GM12878 (cell line): ENCODE measurements around the gene SQOR. TPM values are rescaled to one million over a fixed set of nuclear protein-coding genes. Genes with fewer than 3 reads are reported as not detected.

Experiments used
- ATAC-seq: fragments of 200-7000 bp; cut with Tn5 transposase; 3 replicates; pipeline ENCODE4 v1.9.1; 2020; ENCODE audit warnings: mild to moderate bottlenecking, moderate library complexity
- BruUV-seq: library from RNA; stranded (reverse); fragments of 400-500 nt; replicated peaks from 2 replicates; lab custom pipeline; 2021; lab: Mats Ljungman, UMichigan
- CTCF ChIA-PET: fragments of 300-600 bp; sonication (Branson Sonifier 250); formaldehyde crosslinking; extraction: SDS; loops from one replicate; lab custom pipeline; 2021; ENCODE audit warnings: inconsistent platforms; lab: Yijun Ruan, JAX
- POLR2A ChIA-PET: fragments of 350-600 bp; formaldehyde crosslinking; extraction: SDS; loops from one replicate; lab custom pipeline; 2021; ENCODE audit warnings: inconsistent platforms; lab: Charles Lee
- RAD21 ChIA-PET: fragments of 300-600 bp; sonication (Branson Sonifier 250); formaldehyde crosslinking; loops from one replicate; lab custom pipeline; 2023; ENCODE audit warnings: antibody characterized with exemption; ENCODE audit not compliant: unreplicated experiment; lab: Charles Lee
- SMC1A ChIA-PET: fragments of 300-600 bp; sonication (Branson Sonifier 250); formaldehyde crosslinking; loops from one replicate; lab custom pipeline; 2023; ENCODE audit not compliant: unreplicated experiment, uncharacterized antibody; lab: Charles Lee
- DNase-seq: peaks from one replicate; pipeline ENCODE4 v3.0.0-alpha.2; 2011; ENCODE audit warnings: low read depth, low spot score
- FAIRE-seq: peaks from 3 replicates; lab custom pipeline; 2011; peaks lifted over from hg19 to GRCh38; lab: Jason Lieb, UNC
- H2AFZ ChIP-seq: 2 replicates; pipeline ENCODE4 v1.6.0; 2011; ENCODE audit warnings: low read depth, low read length, control low read depth; ENCODE audit not compliant: control insufficient read depth
- H3K27ac ChIP-seq: 2 replicates; pipeline ENCODE4 v1.5.1; 2011; ENCODE audit warnings: control low read depth; ENCODE audit not compliant: control insufficient read depth, insufficient read depth
- H3K27me3 ChIP-seq, 2 experiments: replicated peaks in 1 of 2; 2 replicates each; pipeline versions ENCODE4 v1.6.0 to v1.6.1; 2011; ENCODE audit warnings: low read length in 1 of 2; ENCODE audit not compliant: control insufficient read depth in 2 of 2, insufficient read depth in 2 of 2
- H3K36me3 ChIP-seq, 2 experiments: 2 replicates each; pipeline ENCODE4 v1.5.1; 2011; ENCODE audit warnings: low read length in 1 of 2; ENCODE audit not compliant: control insufficient read depth in 2 of 2, insufficient read depth in 2 of 2
- H3K4me1 ChIP-seq: 2 replicates; pipeline ENCODE4 v1.6.1; 2011; ENCODE audit warnings: mild to moderate bottlenecking, low read length, moderate library complexity, mixed read lengths; ENCODE audit not compliant: control insufficient read depth, insufficient read depth
- H3K4me2 ChIP-seq: 2 replicates; pipeline ENCODE4 v1.6.0; 2011; ENCODE audit warnings: control low read depth; ENCODE audit not compliant: control insufficient read depth, insufficient read depth
- H3K4me3 ChIP-seq: fragments of 200-600 bp; sonication (generic); 2 replicates; pipeline ENCODE4 v1.5.1; 2016
- H3K79me2 ChIP-seq: 2 replicates; pipeline ENCODE4 v1.6.0; 2011; ENCODE audit warnings: low read length; ENCODE audit not compliant: control insufficient read depth, insufficient read depth
- H3K9ac ChIP-seq: 2 replicates; pipeline ENCODE4 v1.8.0; 2011; ENCODE audit warnings: low read length, control low read depth, mixed read lengths; ENCODE audit not compliant: control insufficient read depth, insufficient read depth
- H3K9me3 ChIP-seq: replicated peaks from 3 replicates; pipeline ENCODE4 v1.5.1; 2011; ENCODE audit warnings: mild to moderate bottlenecking, low read length; ENCODE audit not compliant: control insufficient read depth, insufficient read depth
- H4K20me1 ChIP-seq: 2 replicates; pipeline ENCODE4 v1.6.0; 2011; ENCODE audit not compliant: control insufficient read depth, insufficient read depth
- KDM1A ChIP-seq: fragments of 200-600 bp; sonication (generic); IDR thresholded peaks from 2 replicates; pipeline ENCODE4 v1.6.1; 2016; ENCODE audit warnings: borderline replicate concordance
- RB1 ChIP-seq: fragments of 450-650 bp; formaldehyde crosslinking; IDR thresholded peaks from 2 replicates; pipeline ENCODE4 v1.6.1; 2017; ENCODE audit warnings: mild to moderate bottlenecking, borderline replicate concordance
- RCOR1 ChIP-seq: conservative IDR thresholded peaks from 2 replicates; pipeline ENCODE4 v1.6.1; 2012; ENCODE audit warnings: low read depth, low read length, improper control_type of control experiment
- TBL1XR1 ChIP-seq: IDR thresholded peaks from 2 replicates; pipeline ENCODE4 v1.6.1; 2012; ENCODE audit warnings: low read depth, low read length, improper control_type of control experiment
- WGBS: methylation state at CpG from one replicate; pipeline ENCODE4 v1.1.6; 2016; ENCODE audit warnings: low lambda C conversion rate; ENCODE audit not compliant: insufficient replicate concordance, insufficient coverage; ENCODE audit errors: missing lambda C conversion rate; 5-methylcytosine and 5-hydroxymethylcytosine counted together
- in situ Hi-C: fragments of 300-500 bp; cut with MboI; formaldehyde crosslinking; loops from 9 replicates; pipeline ENCODE4 v1.14.3; 2018; ENCODE audit warnings: mixed read lengths
- intact Hi-C: fragments of 100-400 bp; cut with micrococcal nuclease; formaldehyde crosslinking; loops from one replicate; pipeline ENCODE4 v1.14.2; 2022; ENCODE audit not compliant: unreplicated experiment
- polyA plus RNA-seq, 11 experiments: library from polyadenylated mRNA; depleted of rRNA in 4 of 11; unstranded in 6 of 11; stranded (reverse) in 5 of 11; fragments of >200 nt; fragmentation: Nextera tagmentation in 4 of 11; fragmentation: Illumina TruSeq in 1 of 11; extraction: Ambion mirVana in 4 of 11; extraction: Trizol in 1 of 11; gene quantifications; 1 replicate in 1 of 11; 2 replicates in 10 of 11; pipeline versions ENCODE4 v1.2.1 to v1.2.3, GENCODE V29; 2011 to 2016; ENCODE audit warnings: inconsistent platforms in 2 of 11, missing spikeins in 2 of 11, low read depth in 1 of 11
- total RNA-seq, 4 experiments: library from RNA; depleted of rRNA in 3 of 4; stranded (reverse); fragments of >200 nt in 3 of 4; fragmentation: Illumina TruSeq in 1 of 4; extraction: Trizol in 1 of 4; gene quantifications; 2 replicates each; pipeline versions ENCODE4 v1.2.1 to v1.2.3, GENCODE V29; 2013 to 2021
- TF ChIP-seq, protein P1 (sequence below): fragments of 450-650 bp; IDR thresholded peaks from 2 replicates; pipeline ENCODE4 v1.6.1; 2017; ENCODE audit warnings: mild to moderate bottlenecking, moderate library complexity
- TF ChIP-seq, protein P2 (sequence below): fragments of 450-650 bp; IDR thresholded peaks from 2 replicates; pipeline ENCODE4 v1.6.1; 2017; ENCODE audit warnings: low read depth, mild to moderate bottlenecking, moderate library complexity
- TF ChIP-seq, protein P3 (sequence below): IDR thresholded peaks from 2 replicates; pipeline ENCODE4 v1.6.1; 2011; ENCODE audit warnings: low read depth, mild to moderate bottlenecking, low read length, moderate library complexity, borderline replicate concordance; ENCODE audit errors: extremely low read depth

SQOR gene
- total and polyA plus RNA-seq, 10 of the 15 experiments (the other 5 are each of a cell fraction or from before 2014, with no cell fraction given), result 14.5 to 74.7 (median 44.2) TPM

DNA sequence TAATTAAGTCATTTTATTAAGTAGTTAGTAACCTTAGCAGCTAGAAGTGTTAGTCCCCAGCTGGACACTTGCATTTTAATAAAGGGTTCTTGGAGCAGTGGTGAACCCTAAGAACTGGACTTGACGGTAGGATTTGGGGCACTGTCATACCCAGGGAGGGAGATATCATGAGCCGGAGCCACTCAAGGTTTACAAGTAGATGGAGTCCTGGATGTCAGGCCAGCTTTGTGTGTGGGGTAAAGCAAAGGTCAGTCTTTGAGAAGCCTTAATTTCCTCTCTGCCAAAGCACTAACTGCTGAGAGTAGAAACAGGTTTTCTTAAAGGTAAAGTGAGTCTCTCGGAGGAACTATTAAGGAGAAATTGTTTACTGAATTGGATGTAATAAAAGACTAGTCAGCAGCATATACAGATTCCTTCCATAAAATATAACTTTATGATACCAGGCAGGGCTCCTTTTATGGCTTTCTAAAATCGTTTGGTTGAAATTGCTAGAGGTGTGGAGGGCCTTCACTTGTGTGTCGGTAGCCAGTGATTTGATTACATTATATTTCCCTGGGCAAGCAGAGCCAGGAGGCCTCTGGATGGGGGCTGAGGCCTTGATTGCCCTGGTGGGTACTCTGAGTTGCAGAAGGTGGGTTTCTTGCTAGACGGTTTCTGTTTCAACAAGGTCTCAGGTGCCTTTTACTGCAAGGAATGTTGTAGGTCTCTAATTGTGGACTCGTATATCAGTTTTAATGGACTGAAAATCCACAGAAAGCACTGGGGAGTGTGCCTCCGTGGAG is 23.1 kb downstream of the SQOR start:
- intact Hi-C loops (no loop called here), in situ Hi-C loops (no loop called here)
- RAD21 ChIA-PET, result no interaction called here
- H3K4me1 ChIP-seq, result no peaks in the 10 kb centered on the region
- TF ChIP-seq, protein P1, sequence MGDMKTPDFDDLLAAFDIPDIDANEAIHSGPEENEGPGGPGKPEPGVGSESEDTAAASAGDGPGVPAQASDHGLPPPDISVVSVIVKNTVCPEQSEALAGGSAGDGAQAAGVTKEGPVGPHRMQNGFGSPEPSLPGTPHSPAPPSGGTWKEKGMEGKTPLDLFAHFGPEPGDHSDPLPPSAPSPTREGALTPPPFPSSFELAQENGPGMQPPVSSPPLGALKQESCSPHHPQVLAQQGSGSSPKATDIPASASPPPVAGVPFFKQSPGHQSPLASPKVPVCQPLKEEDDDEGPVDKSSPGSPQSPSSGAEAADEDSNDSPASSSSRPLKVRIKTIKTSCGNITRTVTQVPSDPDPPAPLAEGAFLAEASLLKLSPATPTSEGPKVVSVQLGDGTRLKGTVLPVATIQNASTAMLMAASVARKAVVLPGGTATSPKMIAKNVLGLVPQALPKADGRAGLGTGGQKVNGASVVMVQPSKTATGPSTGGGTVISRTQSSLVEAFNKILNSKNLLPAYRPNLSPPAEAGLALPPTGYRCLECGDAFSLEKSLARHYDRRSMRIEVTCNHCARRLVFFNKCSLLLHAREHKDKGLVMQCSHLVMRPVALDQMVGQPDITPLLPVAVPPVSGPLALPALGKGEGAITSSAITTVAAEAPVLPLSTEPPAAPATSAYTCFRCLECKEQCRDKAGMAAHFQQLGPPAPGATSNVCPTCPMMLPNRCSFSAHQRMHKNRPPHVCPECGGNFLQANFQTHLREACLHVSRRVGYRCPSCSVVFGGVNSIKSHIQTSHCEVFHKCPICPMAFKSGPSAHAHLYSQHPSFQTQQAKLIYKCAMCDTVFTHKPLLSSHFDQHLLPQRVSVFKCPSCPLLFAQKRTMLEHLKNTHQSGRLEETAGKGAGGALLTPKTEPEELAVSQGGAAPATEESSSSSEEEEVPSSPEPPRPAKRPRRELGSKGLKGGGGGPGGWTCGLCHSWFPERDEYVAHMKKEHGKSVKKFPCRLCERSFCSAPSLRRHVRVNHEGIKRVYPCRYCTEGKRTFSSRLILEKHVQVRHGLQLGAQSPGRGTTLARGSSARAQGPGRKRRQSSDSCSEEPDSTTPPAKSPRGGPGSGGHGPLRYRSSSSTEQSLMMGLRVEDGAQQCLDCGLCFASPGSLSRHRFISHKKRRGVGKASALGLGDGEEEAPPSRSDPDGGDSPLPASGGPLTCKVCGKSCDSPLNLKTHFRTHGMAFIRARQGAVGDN, result no peak
- TF ChIP-seq, protein P2, sequence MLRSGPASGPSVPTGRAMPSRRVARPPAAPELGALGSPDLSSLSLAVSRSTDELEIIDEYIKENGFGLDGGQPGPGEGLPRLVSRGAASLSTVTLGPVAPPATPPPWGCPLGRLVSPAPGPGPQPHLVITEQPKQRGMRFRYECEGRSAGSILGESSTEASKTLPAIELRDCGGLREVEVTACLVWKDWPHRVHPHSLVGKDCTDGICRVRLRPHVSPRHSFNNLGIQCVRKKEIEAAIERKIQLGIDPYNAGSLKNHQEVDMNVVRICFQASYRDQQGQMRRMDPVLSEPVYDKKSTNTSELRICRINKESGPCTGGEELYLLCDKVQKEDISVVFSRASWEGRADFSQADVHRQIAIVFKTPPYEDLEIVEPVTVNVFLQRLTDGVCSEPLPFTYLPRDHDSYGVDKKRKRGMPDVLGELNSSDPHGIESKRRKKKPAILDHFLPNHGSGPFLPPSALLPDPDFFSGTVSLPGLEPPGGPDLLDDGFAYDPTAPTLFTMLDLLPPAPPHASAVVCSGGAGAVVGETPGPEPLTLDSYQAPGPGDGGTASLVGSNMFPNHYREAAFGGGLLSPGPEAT, result no peak
- TF ChIP-seq KDM1A, result no peak
- no peak for TF ChIP-seq RCOR1
- TF ChIP-seq, protein P3, sequence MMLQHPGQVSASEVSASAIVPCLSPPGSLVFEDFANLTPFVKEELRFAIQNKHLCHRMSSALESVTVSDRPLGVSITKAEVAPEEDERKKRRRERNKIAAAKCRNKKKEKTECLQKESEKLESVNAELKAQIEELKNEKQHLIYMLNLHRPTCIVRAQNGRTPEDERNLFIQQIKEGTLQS, result no peak
- TF ChIP-seq RB1, result no peak
- no peak for TF ChIP-seq TBL1XR1
- BruUV-seq, result no TSS peak
- SMC1A ChIA-PET, result no interaction called here
- no peak overlapping the region for H2AFZ ChIP-seq
- H3K36me3 ChIP-seq, result peaks cover 2% of the 10 kb centered on the region in 2 experiments; a peak in 2 of 4 replicates
- H3K9me3 ChIP-seq, result no peaks in the 10 kb centered on the region
- POLR2A ChIA-PET, result no interaction called here
- FAIRE-seq (no peak), DNase-seq (no peak), ATAC-seq (no peak)
- no peaks in the 10 kb centered on the region; the same call in 1 of the 2 replicates for H3K79me2 ChIP-seq
- 78% methylated on average over 8 of the region's 8 CpGs for WGBS
- no peak overlapping the region for H3K27ac ChIP-seq
- no peak overlapping the region for H3K4me2 ChIP-seq
- no peak overlapping the region for H3K4me3 ChIP-seq
- no peak overlapping the region for H3K9ac ChIP-seq
- H4K20me1 ChIP-seq, result no peaks in the 10 kb centered on the region
- H3K27me3 ChIP-seq, result no peaks in the 10 kb centered on the region
- CTCF ChIA-PET, result interaction anchor here (2.6 kb wide), 1 partner anchor 47 kb away, joined by 7 read pairs; no protein-coding TSS in a partner anchor
